Left lung (tissue), 10 donors: ENCODE results near the gene PDIA2. TPM values are rescaled to one million over a fixed set of nuclear protein-coding genes. Genes with fewer than 3 reads are reported as not detected.

Experiments
- ATAC-seq: fragments of 200-7000 bp; cut with Tn5 transposase; one replicate; pipeline ENCODE4 v1.9.1; 2020; ENCODE audit warnings: moderate library complexity
- DNase-seq, 4 donors: peaks; one replicate each; pipeline ENCODE4 v3.0.0-alpha.2; 2013 to 2020
- H3K27ac ChIP-seq, 2 donors: fragments of 200-600 bp; sonication (generic) in 1 of 2; one replicate each; pipeline versions ENCODE4 v1.5.0 to v1.8.0; 2020 to 2021
- H3K27me3 ChIP-seq, 2 donors: fragments of 200-600 bp; sonication (generic) in 1 of 2; one replicate each; pipeline versions ENCODE4 v1.5.0 to v1.8.0; 2020 to 2021
- H3K36me3 ChIP-seq, 2 donors: fragments of 200-600 bp; sonication (generic) in 1 of 2; one replicate each; pipeline versions ENCODE4 v1.5.0 to v1.8.0; 2020 to 2021
- H3K4me1 ChIP-seq, 2 donors: fragments of 200-600 bp; one replicate each; pipeline ENCODE4 v1.8.0; 2021
- H3K4me3 ChIP-seq, 2 donors: fragments of 200-600 bp; sonication (generic) in 1 of 2; one replicate each; pipeline versions ENCODE4 v1.5.0 to v1.8.0; 2020 to 2021; ENCODE audit warnings: mild to moderate bottlenecking in 1 of 2
- H3K9me3 ChIP-seq, 2 donors: fragments of 200-600 bp; sonication (generic) in 1 of 2; one replicate each; pipeline versions ENCODE4 v1.5.0 to v1.8.0; 2020 to 2021
- CTCF ChIP-seq, 2 donors: fragments of 200-600 bp; sonication (generic) in 1 of 2; IDR thresholded peaks; one replicate each; pipeline versions ENCODE4 v1.5.0 to v1.8.0; 2021; ENCODE audit warnings: antibody characterized with exemption in 2 of 2
- intact Hi-C, 2 donors: fragments of 100-400 bp; cut with DNase I; formaldehyde crosslinking; loops; one replicate each; pipeline versions ENCODE4 v1.11.2 to v1.14.2; 2022
- polyA plus RNA-seq, 6 donors: library from polyadenylated mRNA; unstranded; fragments of 120-200 nt; gene quantifications; one replicate each; pipeline ENCODE4 v1.2.1, GENCODE V29; 2013; ENCODE audit not compliant: insufficient read length in 6 of 6
- total RNA-seq, 2 donors: library from RNA; stranded (reverse); fragmentation: NEBNext Ultra II Directional; extraction: Animal tissue kit (Norgen Biotek cat#: 25700); gene quantifications; one replicate each; pipeline ENCODE4 v1.2.1, GENCODE V29; 2021
- donor health status: DM: no; HTN: yes; CAD: no.
- donor health status: DM: no; HTN: no; CAD: no.

Gene PDIA2
- total and polyA plus RNA-seq, 8 donors = 0.29 to 1.2 (median 0.57) TPM

- Histone ChIP-seq H3K36me3 (peaks cover 0 to 54% of the 10 kb centered on the region in 2 donors), H3K4me3 (no peak overlapping the region), H3K4me1 (peaks cover 0 to 3% of the 10 kb centered on the region in 2 donors), H3K27me3 (no peaks in the 10 kb centered on the region), H3K27ac (no peak overlapping the region), H3K9me3 (no peaks in the 10 kb centered on the region)
- intact Hi-C loops = no loop called here
- DNase-seq = no peak
- no peak for TF ChIP-seq CTCF (IDR thresholded peaks at IDR 0.05)
- ATAC-seq = no peak
These were observed 33.9 kb downstream of the PDIA2 start for GRCh38 chr16:316741-317464.

- no peak for ATAC-seq
- Histone ChIP-seq H3K27ac (no peak overlapping the region), H3K4me1 (peaks cover 0 to 3% of the 10 kb centered on the region in 2 donors), H3K36me3 (peaks cover 0 to 48% of the 10 kb centered on the region in 2 donors), H3K4me3 (no peak overlapping the region), H3K9me3 (no peaks in the 10 kb centered on the region), H3K27me3 (no peaks in the 10 kb centered on the region)
- no peak for DNase-seq
- no peak for TF ChIP-seq CTCF (IDR thresholded peaks at IDR 0.05)
- intact Hi-C loops = no loop called here
These were observed 34.6 kb downstream of the PDIA2 start for GRCh38 chr16:317583-317982.

- intact Hi-C loops = no loop called here
- no peak for TF ChIP-seq CTCF (IDR thresholded peaks at IDR 0.05)
- Histone ChIP-seq H3K27ac (no peak overlapping the region), H3K27me3 (no peaks in the 10 kb centered on the region), H3K9me3 (no peaks in the 10 kb centered on the region), H3K4me3 (no peak overlapping the region), H3K4me1 (peaks cover 0 to 3% of the 10 kb centered on the region in 2 donors), H3K36me3 (peaks cover 0 to 38% of the 10 kb centered on the region in 2 donors)
- ATAC-seq (no peak), DNase-seq (no peak)
These were observed 35.7 kb downstream of the PDIA2 start for GRCh38 chr16:318628-319027.

GRCh38 chr16:320206-320605, 37.2 kb downstream of the PDIA2 start:
- no peak overlapping the region for H3K27ac ChIP-seq
- no peak overlapping the region for H3K4me3 ChIP-seq
- H3K4me1 ChIP-seq = peaks cover 0 to 16% of the 10 kb centered on the region in 2 donors
- no peak for TF ChIP-seq CTCF (IDR thresholded peaks at IDR 0.05)
- intact Hi-C loops = no loop called here
- peaks cover 0 to 27% of the 10 kb centered on the region in 2 donors for H3K36me3 ChIP-seq
- ATAC-seq = no peak
- H3K9me3 ChIP-seq = no peaks in the 10 kb centered on the region
- DNase-seq = no peak
- no peaks in the 10 kb centered on the region for H3K27me3 ChIP-seq

GRCh38 chr16:321532-321931, 38.6 kb downstream of the PDIA2 start:
- H3K9me3 ChIP-seq = no peaks in the 10 kb centered on the region
- H3K36me3 ChIP-seq = peaks cover 0 to 27% of the 10 kb centered on the region in 2 donors
- DNase-seq (no peak), ATAC-seq (no peak)
- no peak for TF ChIP-seq CTCF (IDR thresholded peaks at IDR 0.05)
- peaks cover 2 to 29% of the 10 kb centered on the region in 2 donors for H3K4me1 ChIP-seq
- intact Hi-C loops = no loop called here
- no peak overlapping the region for H3K27ac ChIP-seq
- H3K4me3 ChIP-seq = no peak overlapping the region
- H3K27me3 ChIP-seq = no peaks in the 10 kb centered on the region
